ENCODE results near the gene CRLF1. TPM values are rescaled to one million over a fixed set of nuclear protein-coding genes. Genes with fewer than 3 reads are reported as not detected.
A peak's percentile ranks its signal among the peaks of the same experiment; 100 is the strongest.

Gene CRLF1
- total and polyA plus RNA-seq, 12 donors: 0.44 to 111 (median 21.3) TPM

GRCh38 chr19:18629166-18630088, 22.8 kb upstream of the CRLF1 start:
- intact Hi-C loops (cut with DNase I): no loop called here

GRCh38 chr19:18626906-18627305, 20.3 kb upstream of the CRLF1 start:
- no peaks in the 10 kb centered on the region for H3K4me1 ChIP-seq (replicated peaks in 1 of 2)
- intact Hi-C loops (cut with DNase I): no loop called here
- H3K27ac ChIP-seq: no peak overlapping the region
- no peaks in the 10 kb centered on the region for H3K36me3 ChIP-seq (replicated peaks in 1 of 2)
- no peak overlapping the region for H3K4me3 ChIP-seq
- no peaks in the 10 kb centered on the region for H3K27me3 ChIP-seq
- no peaks in the 10 kb centered on the region for H3K9me3 ChIP-seq (replicated peaks in 1 of 3)
- DNase-seq: no peak
- WGBS, 4 donors: 77 to 85% (median 81%) methylated on average over 2 of the region's 2 CpGs
- no peak for TF ChIP-seq POLR2A (IDR thresholded peaks at IDR 0.05)
- TF ChIP-seq CTCF (IDR thresholded peaks at IDR 0.05): no peak

More at GRCh38 chr19:18629166-18630088, 22.8 kb upstream of the CRLF1 start:
- 70 to 73% (median 71%) methylated on average over 13 to 15 of the region's 15 CpGs for WGBS, 4 donors
- no peaks in the 10 kb centered on the region for H3K36me3 ChIP-seq (replicated peaks in 1 of 2)
- H3K9me3 ChIP-seq (replicated peaks in 1 of 3): no peaks in the 10 kb centered on the region
- no peak for TF ChIP-seq CTCF (IDR thresholded peaks at IDR 0.05)
- no peak for TF ChIP-seq POLR2A (IDR thresholded peaks at IDR 0.05)
- H3K4me3 ChIP-seq: no peak overlapping the region
- peak in 5 of 7 donors; percentile 23 to 75 (median 39) for DNase-seq
- H3K27me3 ChIP-seq: no peaks in the 10 kb centered on the region
- peak overlapping the region in 2 of 5 donors; percentile 67 to 72 for H3K27ac ChIP-seq
- no peaks in the 10 kb centered on the region for H3K4me1 ChIP-seq (replicated peaks in 1 of 2)

GRCh38 chr19:18620902-18621301, 14.3 kb upstream of the CRLF1 start:
- H3K36me3 ChIP-seq (replicated peaks in 1 of 2): no peaks in the 10 kb centered on the region
- H3K27me3 ChIP-seq: no peaks in the 10 kb centered on the region
- TF ChIP-seq POLR2A (IDR thresholded peaks at IDR 0.05): no peak
- TF ChIP-seq CTCF (IDR thresholded peaks at IDR 0.05): no peak
- no peak overlapping the region for H3K4me3 ChIP-seq
- H3K27ac ChIP-seq: no peak overlapping the region
- H3K9me3 ChIP-seq (replicated peaks in 1 of 3): no peaks in the 10 kb centered on the region
- no peak for DNase-seq
- WGBS, 4 donors: 74 to 78% (median 76%) methylated on average over 7 of the region's 7 CpGs
- intact Hi-C loops (cut with DNase I): no loop called here
- H3K4me1 ChIP-seq (replicated peaks in 1 of 2): no peaks in the 10 kb centered on the region

- Histone ChIP-seq H3K27ac (no peak overlapping the region), H3K36me3 (replicated peaks in 1 of 2) (no peaks in the 10 kb centered on the region), H3K27me3 (peaks cover under 1% of the 10 kb centered on the region), H3K9me3 (replicated peaks in 1 of 3) (no peaks in the 10 kb centered on the region), H3K4me1 (replicated peaks in 1 of 2) (no peaks in the 10 kb centered on the region), H3K4me3 (no peak overlapping the region)
- no peak for DNase-seq
- TF ChIP-seq CTCF (IDR thresholded peaks at IDR 0.05) (no peak), POLR2A (IDR thresholded peaks at IDR 0.05) (no peak)
- WGBS, 4 donors: 83 to 87% (median 85%) methylated on average over 10 of the region's 10 CpGs
- intact Hi-C loops (cut with DNase I): no loop called here
Observed at GRCh38 chr19:18620311-18620710, 13.7 kb upstream of the CRLF1 start.

Measured in adrenal gland (tissue), 12 donors.